Activated CD4-positive, CD25-positive, alpha-beta regulatory T cell treated with anti-CD3 and anti-CD28 coated beads, Interleukin-2, amount 50 U/mL, for 72 hours (primary cell): ENCODE results near the gene METTL6.
"Not testable (repeated sequence)": the region's sequence is repeated elsewhere in the genome, so short reads cannot be mapped to it uniquely, and the experiment has no call there.

ENCODE experiments used
- DNase-seq: peaks from one replicate; pipeline ENCODE4 v3.0.0; 2021

METTL6 gene

GRCh38 chr3:15450438-15451215, 23.3 kb upstream of the METTL6 start:
- no peak for DNase-seq

GRCh38 chr3:15449489-15450224, 22.3 kb upstream of the METTL6 start:
- no peak for DNase-seq

- no peak for DNase-seq
Observed at GRCh38 chr3:15443826-15444524, 16.6 kb upstream of the METTL6 start.

GRCh38 chr3:15440891-15441290, 13.5 kb upstream of the METTL6 start:
- no peak for DNase-seq

- DNase-seq = no peak
Observed at GRCh38 chr3:15439476-15439875, 12.1 kb upstream of the METTL6 start.

GRCh38 chr3:15438983-15439382, 11.6 kb upstream of the METTL6 start:
- no peak for DNase-seq

- no peak for DNase-seq
Observed at GRCh38 chr3:15436246-15436645, 8.9 kb upstream of the METTL6 start.

GRCh38 chr3:15434756-15435155, 7.4 kb upstream of the METTL6 start:
- DNase-seq = no peak

- DNase-seq = no peak
Observed at GRCh38 chr3:15433531-15433930, 6.2 kb upstream of the METTL6 start.

- no peak for DNase-seq
Observed at GRCh38 chr3:15431256-15431837, 4.0 kb upstream of the METTL6 start.

GRCh38 chr3:15430624-15431023, 3.3 kb upstream of the METTL6 start:
- no peak for DNase-seq

- no peak for DNase-seq
Observed at GRCh38 chr3:15429080-15429479, 1.7 kb upstream of the METTL6 start.

GRCh38 chr3:15428539-15428938, 1.2 kb upstream of the METTL6 start:
- DNase-seq = no peak

GRCh38 chr3:15427981-15428380, 637 bp upstream of the METTL6 start:
- DNase-seq = no peak

- no peak for DNase-seq
Observed at GRCh38 chr3:15426579-15427118, 695 bp downstream of the METTL6 start.

GRCh38 chr3:15420871-15421270, 6.5 kb downstream of the METTL6 start:
- no peak for DNase-seq

GRCh38 chr3:15410966-15411365, 16.4 kb downstream of the METTL6 start:
- not testable (repeated sequence) for DNase-seq

GRCh38 chr3:15409774-15410173, 17.6 kb downstream of the METTL6 start:
- no peak for DNase-seq

- DNase-seq = no peak
Observed at GRCh38 chr3:15409239-15409638, 18.1 kb downstream of the METTL6 start.

GRCh38 chr3:15405448-15406050, 21.8 kb downstream of the METTL6 start:
- DNase-seq = no peak

- DNase-seq = no peak
Observed at GRCh38 chr3:15404767-15405166, 22.6 kb downstream of the METTL6 start.

GRCh38 chr3:15403965-15404364, 23.4 kb downstream of the METTL6 start:
- no peak for DNase-seq

- no peak for DNase-seq
Observed at GRCh38 chr3:15403495-15403894, 23.8 kb downstream of the METTL6 start.
